BE2C (cell line): ENCODE data around the gene THUMPD1.
"Not testable (repeated sequence)": the region's sequence is repeated elsewhere in the genome, so short reads cannot be mapped to it uniquely, and the experiment has no call there.

Experiments used
- DNase-seq: peaks from one replicate; pipeline ENCODE4 v3.0.0-alpha.2; 2020
- H3K27me3 ChIP-seq: fragments of 250-450 bp; sonication (Bioruptor Pico); 2 replicates; pipeline ENCODE4 v1.5.1; 2020; ENCODE audit warnings: mild to moderate bottlenecking
- H3K36me3 ChIP-seq: fragments of 250-450 bp; sonication (Bioruptor Pico); 2 replicates; pipeline ENCODE4 v1.5.1; 2020; ENCODE audit warnings: mild to moderate bottlenecking
- H3K4me1 ChIP-seq: fragments of 250-450 bp; sonication (Bioruptor Pico); 2 replicates; pipeline ENCODE4 v1.5.1; 2020
- H3K4me3 ChIP-seq: 2 replicates; pipeline ENCODE4 v1.5.1; 2011; ENCODE audit warnings: low read depth, low read length
- H3K9me3 ChIP-seq: fragments of 250-450 bp; sonication (Bioruptor Pico); 2 replicates; pipeline ENCODE4 v1.5.1; 2020
- TF ChIP-seq, protein P1 (sequence below): IDR thresholded peaks from 2 replicates; pipeline ENCODE4 v1.5.1; 2012; ENCODE audit warnings: mild to moderate bottlenecking, low read depth, low read length

THUMPD1 gene

DNA sequence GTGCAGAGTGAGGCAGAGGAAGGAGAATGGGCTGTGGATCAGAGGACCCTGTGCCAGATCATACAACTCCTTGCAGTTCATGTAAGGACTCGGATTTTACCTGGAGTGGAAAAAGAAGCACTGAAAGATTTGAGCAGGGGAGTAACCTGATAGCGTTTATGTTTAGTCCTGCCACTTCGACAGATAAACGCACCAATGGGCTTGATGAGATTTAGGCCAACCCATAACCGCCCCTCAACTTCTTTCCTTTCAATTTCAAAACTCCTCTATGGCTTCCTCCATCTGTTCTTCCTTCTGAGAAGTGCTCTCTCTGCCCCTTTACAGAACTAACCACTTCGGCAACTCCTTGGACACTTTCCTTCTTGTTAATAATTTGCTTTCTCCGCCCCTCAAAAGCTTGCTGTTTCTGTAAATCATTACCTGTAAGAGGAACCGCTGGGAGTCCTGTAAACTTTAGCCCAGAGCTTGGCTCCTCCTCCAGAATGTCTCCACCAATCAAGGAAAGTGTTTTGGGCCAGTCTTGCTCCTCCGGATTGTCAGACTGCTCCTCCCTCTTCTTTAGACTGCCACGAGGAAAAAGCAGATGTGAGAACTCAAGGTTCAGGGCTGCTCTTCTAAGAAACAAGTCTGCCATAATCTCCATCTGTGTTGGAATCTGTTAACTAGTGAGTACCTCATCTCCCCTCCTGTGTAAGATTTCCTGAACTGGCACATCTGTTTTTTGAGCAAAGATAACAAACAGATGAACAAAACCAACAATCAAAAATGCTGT lies 22.0 kb upstream of the THUMPD1 start, which contains the start of gene ACSM3:
Gene ACSM3 (plus strand): TSS at position 554 of the 772 bp plus-strand sequence. CDS start 6,021 bp downstream, outside the sequence.
- DNase-seq, result no peak
- TF ChIP-seq, protein P1, sequence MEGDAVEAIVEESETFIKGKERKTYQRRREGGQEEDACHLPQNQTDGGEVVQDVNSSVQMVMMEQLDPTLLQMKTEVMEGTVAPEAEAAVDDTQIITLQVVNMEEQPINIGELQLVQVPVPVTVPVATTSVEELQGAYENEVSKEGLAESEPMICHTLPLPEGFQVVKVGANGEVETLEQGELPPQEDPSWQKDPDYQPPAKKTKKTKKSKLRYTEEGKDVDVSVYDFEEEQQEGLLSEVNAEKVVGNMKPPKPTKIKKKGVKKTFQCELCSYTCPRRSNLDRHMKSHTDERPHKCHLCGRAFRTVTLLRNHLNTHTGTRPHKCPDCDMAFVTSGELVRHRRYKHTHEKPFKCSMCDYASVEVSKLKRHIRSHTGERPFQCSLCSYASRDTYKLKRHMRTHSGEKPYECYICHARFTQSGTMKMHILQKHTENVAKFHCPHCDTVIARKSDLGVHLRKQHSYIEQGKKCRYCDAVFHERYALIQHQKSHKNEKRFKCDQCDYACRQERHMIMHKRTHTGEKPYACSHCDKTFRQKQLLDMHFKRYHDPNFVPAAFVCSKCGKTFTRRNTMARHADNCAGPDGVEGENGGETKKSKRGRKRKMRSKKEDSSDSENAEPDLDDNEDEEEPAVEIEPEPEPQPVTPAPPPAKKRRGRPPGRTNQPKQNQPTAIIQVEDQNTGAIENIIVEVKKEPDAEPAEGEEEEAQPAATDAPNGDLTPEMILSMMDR, result no peak
- no peaks in the 10 kb centered on the region for H3K36me3 ChIP-seq
- no peaks in the 10 kb centered on the region for H3K4me1 ChIP-seq
- H3K9me3 ChIP-seq, result no peaks in the 10 kb centered on the region
- H3K4me3 ChIP-seq, result peak within 1 kb of the TSS; percentile 28; the same call in 1 of the 2 replicates
- 0 out of 2 replicates have a peak, but pooled peaks cover 3% of the 10 kb centered on the region for H3K27me3 ChIP-seq

DNA sequence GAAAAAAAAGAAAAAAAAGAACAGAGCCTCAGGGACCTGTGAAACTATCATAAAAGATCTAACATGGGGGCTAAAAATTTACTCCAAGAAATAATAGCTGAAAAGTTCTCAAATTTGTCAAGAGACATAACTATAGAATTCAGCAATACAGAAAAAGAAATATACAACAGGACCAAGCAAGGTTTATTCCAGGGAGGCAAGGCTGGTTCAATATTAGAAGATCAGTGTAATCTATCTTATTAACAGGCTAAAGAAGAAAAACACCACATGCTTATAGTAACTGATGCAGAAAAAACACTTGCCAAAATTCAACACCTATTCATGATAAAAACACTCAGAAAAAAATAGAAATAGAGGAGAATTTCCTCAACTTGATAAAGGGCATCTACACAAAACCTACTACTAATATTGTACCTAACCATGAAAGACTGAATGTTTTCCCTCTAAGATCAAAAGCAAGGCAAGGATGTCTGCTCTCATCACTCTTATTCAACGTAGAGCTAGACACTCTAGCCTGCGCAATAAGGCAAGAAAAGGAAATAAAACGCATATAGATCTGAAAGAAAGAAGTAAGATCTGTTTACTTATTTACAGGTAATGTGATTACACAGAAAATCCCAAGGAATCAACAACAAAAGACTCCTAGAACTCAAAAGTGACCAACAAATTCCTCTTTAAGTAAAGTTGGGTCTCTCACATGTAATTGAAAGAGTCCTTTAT lies 20.9 kb upstream of the THUMPD1 start:
- DNase-seq, result no peak
- H3K27me3 ChIP-seq, result 0 out of 2 replicates have a peak, but pooled peaks cover 3% of the 10 kb centered on the region
- no peaks in the 10 kb centered on the region for H3K9me3 ChIP-seq
- no peak overlapping the region for H3K4me3 ChIP-seq
- TF ChIP-seq, protein P1, result no peak
- no peaks in the 10 kb centered on the region for H3K36me3 ChIP-seq
- H3K4me1 ChIP-seq, result no peaks in the 10 kb centered on the region

DNA sequence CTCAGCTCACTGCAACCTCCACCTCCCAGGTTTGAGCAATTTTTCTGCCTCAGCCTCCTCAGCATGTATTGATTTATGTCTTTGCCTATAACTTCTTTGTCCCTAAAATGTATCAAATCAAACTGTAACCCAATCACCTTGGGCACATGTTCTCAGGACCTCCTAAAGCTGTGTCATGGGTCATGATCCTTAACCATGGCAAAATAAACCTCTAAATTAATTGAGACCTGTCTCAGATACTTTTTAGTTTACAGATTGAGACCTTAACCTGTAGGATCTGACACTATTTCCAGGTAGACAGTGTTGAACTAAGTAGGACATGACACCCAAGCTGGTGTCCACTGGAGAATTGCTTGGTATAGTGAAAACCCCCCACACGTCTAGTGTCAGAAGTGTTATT lies 19.6 kb upstream of the THUMPD1 start:
- H3K4me3 ChIP-seq, result no peak overlapping the region
- H3K27me3 ChIP-seq, result 0 out of 2 replicates have a peak, but pooled peaks cover 3% of the 10 kb centered on the region
- H3K9me3 ChIP-seq, result no peaks in the 10 kb centered on the region
- H3K4me1 ChIP-seq, result no peaks in the 10 kb centered on the region
- TF ChIP-seq, protein P1, result no peak
- DNase-seq, result no peak
- no peaks in the 10 kb centered on the region for H3K36me3 ChIP-seq

DNA sequence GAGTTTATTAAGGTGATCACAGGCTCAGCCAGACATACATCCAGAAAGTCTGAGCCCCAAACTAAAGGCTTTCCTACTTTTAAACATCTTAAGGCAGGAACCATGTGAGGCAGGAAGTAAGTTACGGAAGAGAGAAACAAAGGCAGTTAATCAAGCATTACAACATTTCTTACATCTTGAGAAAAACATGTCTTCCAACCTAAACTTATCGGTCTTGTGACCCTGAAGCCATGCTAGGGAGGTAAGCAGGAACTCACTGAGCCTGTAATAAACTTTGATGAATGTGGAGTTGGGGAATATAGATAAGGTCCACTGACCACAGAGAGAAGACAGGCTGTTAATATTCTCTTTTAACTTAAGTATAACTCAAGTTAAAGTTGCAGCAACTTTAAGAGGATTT lies 18.7 kb upstream of the THUMPD1 start:
- Histone ChIP-seq H3K9me3 (no peaks in the 10 kb centered on the region), H3K27me3 (0 out of 2 replicates have a peak, but pooled peaks cover 3% of the 10 kb centered on the region), H3K4me3 (no peak overlapping the region), H3K4me1 (no peaks in the 10 kb centered on the region), H3K36me3 (no peaks in the 10 kb centered on the region)
- TF ChIP-seq, protein P1, result no peak
- no peak for DNase-seq

DNA sequence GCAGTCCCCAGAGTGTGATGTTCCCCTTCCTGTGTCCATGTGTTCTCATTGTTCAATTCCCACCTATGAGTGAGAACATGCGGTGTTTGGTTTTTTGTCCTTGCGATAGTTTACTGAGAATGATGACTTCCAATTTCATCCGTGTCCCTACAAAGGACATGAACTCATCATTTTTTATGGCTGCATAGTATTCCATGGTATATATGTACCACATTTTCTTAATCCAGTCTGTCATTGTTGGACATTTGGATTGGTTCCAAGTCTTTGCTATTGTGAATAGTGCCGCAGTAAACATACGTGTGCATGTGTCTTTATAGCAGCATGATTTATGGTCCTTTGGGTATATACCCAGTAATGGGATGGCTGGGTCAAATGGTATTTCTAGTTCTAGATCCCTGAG lies 14.2 kb upstream of the THUMPD1 start:
- H3K4me1 ChIP-seq, H3K27me3 ChIP-seq, H3K9me3 ChIP-seq, DNase-seq, H3K36me3 ChIP-seq, H3K4me3 ChIP-seq: not testable (repeated sequence)

DNA sequence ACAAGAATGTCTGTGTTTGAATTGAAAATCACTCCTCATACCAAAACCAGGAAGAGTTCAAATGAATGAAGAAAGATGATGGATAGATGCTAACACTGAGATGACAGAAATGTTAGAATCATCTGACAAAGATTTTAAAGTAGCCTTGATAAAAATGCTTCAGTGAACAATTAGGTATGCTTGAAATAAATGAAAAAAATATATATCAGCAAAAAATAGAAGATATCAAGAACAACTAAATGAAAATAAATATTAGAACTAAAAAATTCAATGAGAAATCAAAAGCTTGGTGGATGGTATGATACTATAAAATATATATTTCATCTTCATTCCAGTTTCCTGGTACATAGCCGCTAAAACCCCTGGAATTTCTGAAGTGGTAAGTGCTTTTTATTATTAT lies 13.6 kb upstream of the THUMPD1 start:
- Histone ChIP-seq H3K4me1 (no peaks in the 10 kb centered on the region), H3K36me3 (no peaks in the 10 kb centered on the region), H3K27me3 (no peaks in the 10 kb centered on the region; the same call in 1 of the 2 replicates), H3K4me3 (no peak overlapping the region), H3K9me3 (no peaks in the 10 kb centered on the region; the same call in 1 of the 2 replicates)
- DNase-seq, result no peak
- TF ChIP-seq, protein P1, result no peak
